Loucy (cell line): Measurements from ENCODE around the gene HAVCR2.

Experiments
- CTCF ChIP-seq: fragments of 200-600 bp; sonication (generic); conservative IDR thresholded peaks from 2 replicates; pipeline ENCODE4 v1.5.1; 2014; ENCODE audit warnings: mild to moderate bottlenecking, antibody characterized with exemption, low read length
- EZH2phosphoT487 ChIP-seq: fragments of 200-600 bp; IDR thresholded peaks from 2 replicates; pipeline ENCODE4 v1.6.1; 2018; ENCODE audit warnings: antibody characterized with exemption, mild to moderate bottlenecking, moderate library complexity, borderline replicate concordance

- TF ChIP-seq CTCF = no peak
- TF ChIP-seq EZH2phosphoT487 = no peak
These were observed 33.7 kb upstream of the HAVCR2 start, which contains the start of gene MED7 for GRCh38 chr5:157142317-157143126.
